ENCODE results near the gene FANCI.
"Not testable (repeated sequence)": the region's sequence is repeated elsewhere in the genome, so short reads cannot be mapped to it uniquely, and the experiment has no call there.

- not testable (repeated sequence) for TF ChIP-seq POLR2A (IDR thresholded peaks at IDR 0.05); CTCF (IDR thresholded peaks at IDR 0.05 in 8 of 11, conservative IDR thresholded peaks at IDR 0.05 in 3 of 11); POLR2AphosphoS5 (IDR thresholded peaks at IDR 0.05)
Observed at GRCh38 chr15:89277281-89277680, 33.5 kb downstream of the FANCI start.
